ENCODE measurements around the gene CASP10.
"Not testable (repeated sequence)": the region's sequence is repeated elsewhere in the genome, so short reads cannot be mapped to it uniquely, and the experiment has no call there.

Gene CASP10

GRCh38 chr2:201182650-201183364 lies at the start of gene CASP10:
CASP10 (plus strand) TSS chr2:201183141; CDS start chr2:201185778, 2,637 bp downstream.
- peak; percentile 66 for DNase-seq

- no peak for DNase-seq
These were observed 47.6 kb upstream of the CASP10 start for GRCh38 chr2:201135386-201135785.

GRCh38 chr2:201136889-201137321 lies 46.0 kb upstream of the CASP10 start:
- no peak for DNase-seq

GRCh38 chr2:201137505-201138400 lies 45.2 kb upstream of the CASP10 start:
- DNase-seq: no peak

- no peak for DNase-seq
These were observed 44.5 kb upstream of the CASP10 start for GRCh38 chr2:201138401-201138970.

GRCh38 chr2:201138986-201139781 lies 43.8 kb upstream of the CASP10 start:
- DNase-seq: not testable (repeated sequence)

- no peak for DNase-seq
These were observed 42.9 kb upstream of the CASP10 start for GRCh38 chr2:201139836-201140604.

GRCh38 chr2:201144101-201145051 lies 38.6 kb upstream of the CASP10 start:
- DNase-seq: no peak

GRCh38 chr2:201148434-201148990 lies 34.4 kb upstream of the CASP10 start:
- no peak for DNase-seq

- DNase-seq: no peak
These were observed 33.7 kb upstream of the CASP10 start for GRCh38 chr2:201149064-201149820.

- not testable (repeated sequence) for DNase-seq
These were observed 33.1 kb upstream of the CASP10 start for GRCh38 chr2:201149821-201150165.

- DNase-seq: no peak
These were observed 32.4 kb upstream of the CASP10 start for GRCh38 chr2:201150454-201151020.

- DNase-seq: peak; percentile 32
These were observed 31.6 kb upstream of the CASP10 start for GRCh38 chr2:201151127-201151981.

GRCh38 chr2:201152517-201152916 lies 30.4 kb upstream of the CASP10 start:
- no peak for DNase-seq

- DNase-seq: no peak
These were observed 29.7 kb upstream of the CASP10 start for GRCh38 chr2:201152999-201153815.

GRCh38 chr2:201154615-201155399 lies 28.1 kb upstream of the CASP10 start:
- no peak for DNase-seq

- DNase-seq: no peak
These were observed 26.9 kb upstream of the CASP10 start for GRCh38 chr2:201156036-201156435.

Measured in activated CD4-positive, alpha-beta T cell treated with anti-CD3 and anti-CD28 coated beads, Interleukin-2, Interleukin-6, amounts not matched to agents 100 ng/mL and 50 ng/mL, durations not matched to agents 16 hours and 8 hours (primary cell).